HG03103 (cell line): ENCODE data around the gene MPC1.
"Not testable (repeated sequence)": the region's sequence is repeated elsewhere in the genome, so short reads cannot be mapped to it uniquely, and the experiment has no call there.

ENCODE experiments used
- ATAC-seq: cut with Tn5 transposase; IDR thresholded peaks from one replicate; pipeline ENCODE4 v1.9.1; 2021; ENCODE audit warnings: low read depth; ENCODE audit not compliant: unreplicated experiment

MPC1 gene

GRCh38 chr6:166382500-166382932 lies 224 bp downstream of the MPC1 start:
- ATAC-seq: peak; percentile 1

- ATAC-seq: peak; percentile 43
Observed at GRCh38 chr6:166381733-166382499, 824 bp downstream of the MPC1 start.

GRCh38 chr6:166381381-166381732 lies 1.4 kb downstream of the MPC1 start:
- no peak for ATAC-seq

GRCh38 chr6:166379800-166380199 lies 2.9 kb downstream of the MPC1 start:
- ATAC-seq: no peak

- ATAC-seq: no peak
Observed at GRCh38 chr6:166379103-166379586, 3.6 kb downstream of the MPC1 start.

- ATAC-seq: no peak
Observed at GRCh38 chr6:166377721-166378120, 5.0 kb downstream of the MPC1 start.

GRCh38 chr6:166375013-166375412 lies 7.7 kb downstream of the MPC1 start:
- ATAC-seq: no peak

GRCh38 chr6:166370489-166370888 lies 12.3 kb downstream of the MPC1 start:
- ATAC-seq: no peak

GRCh38 chr6:166369782-166370181 lies 13.0 kb downstream of the MPC1 start:
- no peak for ATAC-seq

- no peak for ATAC-seq
Observed at GRCh38 chr6:166366921-166367320, 15.8 kb downstream of the MPC1 start.

- no peak for ATAC-seq
Observed at GRCh38 chr6:166365806-166366205, 16.9 kb downstream of the MPC1 start.

GRCh38 chr6:166365221-166365620 lies 17.5 kb downstream of the MPC1 start:
- no peak for ATAC-seq

GRCh38 chr6:166364456-166364855 lies 18.3 kb downstream of the MPC1 start:
- ATAC-seq: no peak

GRCh38 chr6:166362427-166362826 lies 20.3 kb downstream of the MPC1 start:
- ATAC-seq: not testable (repeated sequence)

GRCh38 chr6:166361077-166361429 lies 21.7 kb downstream of the MPC1 start:
- no peak for ATAC-seq

GRCh38 chr6:166360243-166361076 lies 22.3 kb downstream of the MPC1 start:
- no peak for ATAC-seq

GRCh38 chr6:166355552-166355951 lies 27.2 kb downstream of the MPC1 start:
- ATAC-seq: no peak

GRCh38 chr6:166354965-166355364 lies 27.8 kb downstream of the MPC1 start:
- ATAC-seq: no peak

- no peak for ATAC-seq
Observed at GRCh38 chr6:166354143-166354542, 28.6 kb downstream of the MPC1 start.

GRCh38 chr6:166353507-166353906 lies 29.2 kb downstream of the MPC1 start:
- ATAC-seq: no peak

- no peak for ATAC-seq
Observed at GRCh38 chr6:166352923-166353322, 29.8 kb downstream of the MPC1 start.
